ENCODE measurements around the gene PDE2A. TPM values are rescaled to one million over a fixed set of nuclear protein-coding genes. Genes with fewer than 3 reads are reported as not detected.

The PDE2A gene
- total and polyA plus RNA-seq, 10 of the 15 experiments (the other 5 are each of a cell fraction or from before 2014, with no cell fraction given): 0.06 to 0.15 (median 0.11) TPM; not detected in 6

DNA sequence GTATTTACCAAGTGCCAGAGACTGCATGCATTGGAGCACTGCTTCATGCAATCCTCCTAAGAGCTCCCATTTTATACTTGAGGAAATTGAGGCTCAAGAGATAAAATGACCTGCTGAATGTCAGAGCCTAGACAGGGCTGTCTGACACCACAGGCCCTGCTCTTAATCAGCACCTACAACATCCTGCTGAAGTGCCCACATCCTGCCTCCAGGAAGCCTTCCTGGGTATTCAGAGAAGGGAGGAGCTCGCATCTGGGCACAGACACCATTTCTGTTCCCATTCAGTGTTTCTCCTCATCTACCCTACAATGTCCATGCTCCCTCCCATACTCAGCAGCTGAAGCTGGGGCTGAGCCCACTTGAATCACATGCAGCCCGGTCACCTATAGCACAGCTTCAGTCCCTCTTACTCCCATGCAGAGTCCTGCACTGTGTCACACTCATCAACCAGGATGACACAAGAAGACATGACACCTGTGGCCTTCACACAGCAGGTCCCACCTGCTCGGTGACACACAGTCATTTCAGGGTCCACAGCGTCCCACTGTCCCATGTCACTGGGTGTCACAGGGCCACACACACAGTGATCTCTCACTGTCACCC, 53.1 kb downstream of the PDE2A start (continued):
- no peak for TF ChIP-seq CEBPB (IDR thresholded peaks at IDR 0.05; ENCODE audit: borderline replicate concordance in 1 of 2, low read depth in 2 of 2, low read length in 2 of 2)

DNA sequence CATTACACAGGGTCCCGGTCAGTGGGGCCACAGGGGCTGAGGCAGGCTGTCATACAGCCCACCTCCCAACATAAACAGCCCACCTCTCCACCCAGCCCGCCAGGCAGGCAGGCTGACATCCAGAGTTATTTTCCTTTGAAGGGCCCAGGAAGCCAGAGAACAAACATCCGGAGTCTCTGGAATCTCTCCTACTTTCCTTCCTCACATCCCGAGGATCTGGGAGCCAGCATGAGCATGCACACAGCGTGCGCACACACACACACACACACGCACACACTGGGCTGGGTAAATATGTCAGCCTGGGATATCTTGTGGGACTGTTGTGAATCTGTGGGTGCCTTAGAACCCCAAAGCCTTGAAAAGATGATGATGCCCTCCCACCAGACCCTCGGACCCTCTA, 55.4 kb downstream of the PDE2A start:
- ChIA-PET CTCF (no interaction called here), POLR2A (no interaction called here), SMC1A (ENCODE audit: uncharacterized antibody, unreplicated experiment) (no interaction called here), RAD21 (ENCODE audit: unreplicated experiment) (no interaction called here)
- Histone ChIP-seq H4K20me1 (ENCODE audit: control insufficient read depth, insufficient read depth) (peaks cover 6% of the 10 kb centered on the region; the same call in 1 of the 2 replicates), H3K27ac (ENCODE audit: control insufficient read depth, insufficient read depth) (no peak overlapping the region), H3K9me3 (replicated peaks; ENCODE audit: control insufficient read depth, insufficient read depth, low read length) (no peaks in the 10 kb centered on the region), H2AFZ (ENCODE audit: control insufficient read depth, low read depth, low read length) (no peak overlapping the region), H3K4me2 (ENCODE audit: control insufficient read depth, insufficient read depth) (no peak overlapping the region), H3K27me3 (replicated peaks in 1 of 2; ENCODE audit: control insufficient read depth in 2 of 2, insufficient read depth in 2 of 2, low read length in 1 of 2) (peaks cover 3 to 5% of the 10 kb centered on the region in 2 experiments), H3K9ac (ENCODE audit: control insufficient read depth, insufficient read depth, low read length) (no peak overlapping the region), H3K4me3 (no peak overlapping the region), H3K79me2 (ENCODE audit: control insufficient read depth, insufficient read depth, low read length) (no peaks in the 10 kb centered on the region), H3K4me1 (ENCODE audit: control insufficient read depth, insufficient read depth, low read length) (peaks cover 8% of the 10 kb centered on the region), H3K36me3 (ENCODE audit: control insufficient read depth in 2 of 2, insufficient read depth in 2 of 2, low read length in 1 of 2) (no peaks in the 10 kb centered on the region)
- ATAC-seq: no peak
- 20% methylated on average over 8 of the region's 8 CpGs for WGBS (ENCODE audit: insufficient coverage, insufficient replicate concordance, low lambda C conversion rate, missing lambda C conversion rate)
- in situ Hi-C loops (cut with MboI): no loop called here
- FAIRE-seq: no peak
- intact Hi-C loops (cut with micrococcal nuclease; ENCODE audit: unreplicated experiment): no loop called here
- DNase-seq (ENCODE audit: low read depth, low spot score): no peak
- BruUV-seq (replicated peaks): no TSS peak
- no peak for TF ChIP-seq CHD2 (IDR thresholded peaks at IDR 0.05; ENCODE audit: borderline replicate concordance, low read depth, low read length)
- no peak for TF ChIP-seq SPI1 (IDR thresholded peaks at IDR 0.05; ENCODE audit: borderline replicate concordance, insufficient read depth, low read depth, low read length)
- TF ChIP-seq ZNF217 (IDR thresholded peaks at IDR 0.05): no peak
- TF ChIP-seq NR2C1 (IDR thresholded peaks at IDR 0.05): no peak
- no peak for TF ChIP-seq STAT1 (conservative IDR thresholded peaks at IDR 0.05)
- TF ChIP-seq, protein P1, sequence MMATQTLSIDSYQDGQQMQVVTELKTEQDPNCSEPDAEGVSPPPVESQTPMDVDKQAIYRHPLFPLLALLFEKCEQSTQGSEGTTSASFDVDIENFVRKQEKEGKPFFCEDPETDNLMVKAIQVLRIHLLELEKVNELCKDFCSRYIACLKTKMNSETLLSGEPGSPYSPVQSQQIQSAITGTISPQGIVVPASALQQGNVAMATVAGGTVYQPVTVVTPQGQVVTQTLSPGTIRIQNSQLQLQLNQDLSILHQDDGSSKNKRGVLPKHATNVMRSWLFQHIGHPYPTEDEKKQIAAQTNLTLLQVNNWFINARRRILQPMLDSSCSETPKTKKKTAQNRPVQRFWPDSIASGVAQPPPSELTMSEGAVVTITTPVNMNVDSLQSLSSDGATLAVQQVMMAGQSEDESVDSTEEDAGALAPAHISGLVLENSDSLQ (IDR thresholded peaks at IDR 0.05): no peak
- no peak for TF ChIP-seq MYC (IDR thresholded peaks at IDR 0.05; ENCODE audit: insufficient read depth, insufficient read length, insufficient replicate concordance, low read length, severe bottlenecking)
- no peak for TF ChIP-seq ZBED1 (IDR thresholded peaks at IDR 0.05; ENCODE audit: borderline replicate concordance)
- TF ChIP-seq LARP7 (IDR thresholded peaks at IDR 0.05): no peak
- no peak for TF ChIP-seq ATF7 (IDR thresholded peaks at IDR 0.05; ENCODE audit: low read depth)
- TF ChIP-seq, protein P2, sequence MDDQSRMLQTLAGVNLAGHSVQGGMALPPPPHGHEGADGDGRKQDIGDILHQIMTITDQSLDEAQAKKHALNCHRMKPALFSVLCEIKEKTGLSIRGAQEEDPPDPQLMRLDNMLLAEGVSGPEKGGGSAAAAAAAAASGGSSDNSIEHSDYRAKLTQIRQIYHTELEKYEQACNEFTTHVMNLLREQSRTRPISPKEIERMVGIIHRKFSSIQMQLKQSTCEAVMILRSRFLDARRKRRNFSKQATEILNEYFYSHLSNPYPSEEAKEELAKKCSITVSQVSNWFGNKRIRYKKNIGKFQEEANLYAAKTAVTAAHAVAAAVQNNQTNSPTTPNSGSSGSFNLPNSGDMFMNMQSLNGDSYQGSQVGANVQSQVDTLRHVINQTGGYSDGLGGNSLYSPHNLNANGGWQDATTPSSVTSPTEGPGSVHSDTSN (IDR thresholded peaks at IDR 0.05; ENCODE audit: insufficient replicate concordance, low read depth, low read length): no peak
- no peak for TF ChIP-seq TCF3 (IDR thresholded peaks at IDR 0.05; ENCODE audit: borderline replicate concordance, insufficient read depth, low read depth, low read length)
- TF ChIP-seq, protein P3, sequence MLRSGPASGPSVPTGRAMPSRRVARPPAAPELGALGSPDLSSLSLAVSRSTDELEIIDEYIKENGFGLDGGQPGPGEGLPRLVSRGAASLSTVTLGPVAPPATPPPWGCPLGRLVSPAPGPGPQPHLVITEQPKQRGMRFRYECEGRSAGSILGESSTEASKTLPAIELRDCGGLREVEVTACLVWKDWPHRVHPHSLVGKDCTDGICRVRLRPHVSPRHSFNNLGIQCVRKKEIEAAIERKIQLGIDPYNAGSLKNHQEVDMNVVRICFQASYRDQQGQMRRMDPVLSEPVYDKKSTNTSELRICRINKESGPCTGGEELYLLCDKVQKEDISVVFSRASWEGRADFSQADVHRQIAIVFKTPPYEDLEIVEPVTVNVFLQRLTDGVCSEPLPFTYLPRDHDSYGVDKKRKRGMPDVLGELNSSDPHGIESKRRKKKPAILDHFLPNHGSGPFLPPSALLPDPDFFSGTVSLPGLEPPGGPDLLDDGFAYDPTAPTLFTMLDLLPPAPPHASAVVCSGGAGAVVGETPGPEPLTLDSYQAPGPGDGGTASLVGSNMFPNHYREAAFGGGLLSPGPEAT (IDR thresholded peaks at IDR 0.05; ENCODE audit: low read depth): no peak
- TF ChIP-seq CHD4 (IDR thresholded peaks at IDR 0.05): no peak
- TF ChIP-seq HCFC1 (IDR thresholded peaks at IDR 0.05; ENCODE audit: low read length): no peak
